ENCODE measurements around the gene PACS1. TPM values are rescaled to one million over a fixed set of nuclear protein-coding genes. Genes with fewer than 3 reads are reported as not detected.

Gene PACS1
- total and polyA plus RNA-seq, 2 donors (not counting 1 experiment from before 2014, with no cell fraction given) = 131 to 303 TPM

GRCh38 chr11:66047541-66048365 is 22.3 kb upstream of the PACS1 start:
- Histone ChIP-seq H3K27ac (ENCODE audit: low read length in 2 of 2) (no peak overlapping the region), H3K36me3 (replicated peaks in 1 of 2; ENCODE audit: control extremely low read depth in 1 of 2, control insufficient read depth in 1 of 2, extremely low read depth in 1 of 2, insufficient read depth in 2 of 2, low read length in 1 of 2) (no peaks in the 10 kb centered on the region), H2AFZ (ENCODE audit: insufficient read depth, low read depth, low read length, poor library complexity, severe bottlenecking) (no peak overlapping the region), H3K79me2 (ENCODE audit: control insufficient read depth, insufficient read depth, low read length) (peaks cover 34% of the 10 kb centered on the region), H3K27me3 (replicated peaks in 1 of 4; ENCODE audit: control extremely low read depth in 1 of 4, control insufficient read depth in 3 of 4, insufficient read depth in 4 of 4, low read length in 3 of 4) (peaks cover 0 to 35% (median 5%) of the 10 kb centered on the region in 4 experiments), H3K9me3 (ENCODE audit: control extremely low read depth in 1 of 3, control insufficient read depth in 2 of 3, insufficient read depth in 1 of 3, low read length in 2 of 3) (no peaks in the 10 kb centered on the region), H3K4me3 (ENCODE audit: control extremely low read depth in 1 of 5, extremely low read depth in 1 of 5, insufficient read depth in 1 of 5, low read depth in 2 of 5, low read length in 4 of 5) (no peak overlapping the region), H3K9ac (ENCODE audit: low read length) (no peak overlapping the region), H3K4me2 (replicated peaks; ENCODE audit: low read depth, low read length, poor library complexity, severe bottlenecking) (no peak overlapping the region), H3K4me1 (ENCODE audit: control insufficient read depth in 2 of 2, insufficient read depth in 2 of 2, low read length in 2 of 2) (peaks cover 18 to 27% of the 10 kb centered on the region in 2 donors), H4K20me1 (ENCODE audit: control insufficient read depth, insufficient read depth, low read length, poor library complexity, severe bottlenecking) (peaks cover 2% of the 10 kb centered on the region)
- H3K9me3 Mint-ChIP-seq (ENCODE audit: insufficient read depth) = no peaks in the 10 kb centered on the region
- intact Hi-C loops (cut with micrococcal nuclease) = no loop called here
- H3K27ac Mint-ChIP-seq = no peak overlapping the region
- DNase-seq (no peak), ATAC-seq (ENCODE audit: low read depth) (no peak)
- peaks cover 12% of the 10 kb centered on the region for H3K27me3 Mint-ChIP-seq
- POLR2A ChIA-PET = no interaction called here
- TF ChIP-seq EZH2 (IDR thresholded peaks at IDR 0.05; ENCODE audit: borderline replicate concordance, insufficient read depth, low read depth, low read length, poor library complexity, severe bottlenecking) (no peak), CTCF (IDR thresholded peaks at IDR 0.05) (no peak)
- peaks cover 29% of the 10 kb centered on the region for H3K4me1 Mint-ChIP-seq
- CTCF ChIA-PET = interaction anchor here (0.6 to 5.2 kb wide), 3 partner anchors 19 to 138 kb away, joined by 3 to 34 read pairs (median 6); no protein-coding TSS in a partner anchor
- no peak overlapping the region for H3K4me3 Mint-ChIP-seq
- 95% methylated on average over 11 of the region's 11 CpGs for WGBS (ENCODE audit: insufficient coverage)
